T-helper 22 cell (primary cell): Measurements from ENCODE around the gene NSF.
"Not testable (repeated sequence)": the region's sequence is repeated elsewhere in the genome, so short reads cannot be mapped to it uniquely, and the experiment has no call there.

Source experiments
- DNase-seq: peaks from one replicate; pipeline ENCODE4 v3.0.0-alpha.2; 2020; ENCODE audit warnings: low read depth

Gene NSF

DNA sequence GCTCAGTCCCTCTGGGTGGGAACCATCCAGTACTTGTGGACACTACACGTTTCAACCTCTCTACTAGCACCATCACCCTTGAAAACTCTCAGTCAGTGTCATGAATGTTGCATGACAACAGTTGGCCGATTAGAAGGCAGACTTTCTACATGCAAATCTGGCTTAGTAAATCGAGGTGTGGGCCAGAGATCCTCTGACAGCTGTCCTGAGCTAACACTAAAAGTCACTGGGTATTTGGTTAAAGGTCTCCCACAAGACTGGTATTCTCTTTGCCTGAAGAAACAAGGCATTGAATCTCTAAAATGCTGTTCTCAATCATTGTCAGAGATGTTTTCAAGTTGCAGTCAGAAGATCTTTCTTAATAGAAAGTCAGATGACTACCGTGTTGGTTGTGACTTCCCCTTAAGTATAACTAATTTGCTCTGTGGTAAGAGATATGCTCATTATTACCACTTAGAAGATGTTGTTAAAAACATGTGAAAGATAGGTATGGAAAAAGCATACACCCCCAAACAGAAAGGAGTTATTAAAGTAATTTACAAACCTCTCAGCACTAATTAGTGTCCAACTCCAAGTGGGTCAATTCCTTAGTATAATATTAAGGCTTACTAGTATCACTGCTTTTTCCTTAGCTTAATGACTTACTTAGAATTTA is 165.7 kb downstream of the NSF start:
- no peak for DNase-seq

DNA sequence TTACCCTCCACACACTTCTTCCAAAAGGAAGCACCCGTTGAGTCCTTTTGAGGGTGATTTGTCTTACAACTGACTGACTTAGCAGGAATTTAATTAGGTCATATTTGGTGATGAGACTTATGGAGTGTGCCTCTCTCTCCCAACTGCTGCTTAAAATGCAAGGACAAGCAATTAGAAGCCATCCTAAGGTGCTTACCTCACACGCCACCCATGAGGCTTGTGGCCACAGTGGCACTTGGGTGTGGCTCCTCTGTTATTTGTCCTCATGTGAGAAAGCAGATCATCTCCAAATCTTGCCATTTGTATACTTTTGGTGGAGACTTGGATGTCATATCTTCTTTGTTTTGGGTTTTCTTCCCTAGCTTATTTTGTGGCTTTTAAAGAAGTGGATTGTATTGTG is 166.4 kb downstream of the NSF start:
- DNase-seq, result no peak

DNA sequence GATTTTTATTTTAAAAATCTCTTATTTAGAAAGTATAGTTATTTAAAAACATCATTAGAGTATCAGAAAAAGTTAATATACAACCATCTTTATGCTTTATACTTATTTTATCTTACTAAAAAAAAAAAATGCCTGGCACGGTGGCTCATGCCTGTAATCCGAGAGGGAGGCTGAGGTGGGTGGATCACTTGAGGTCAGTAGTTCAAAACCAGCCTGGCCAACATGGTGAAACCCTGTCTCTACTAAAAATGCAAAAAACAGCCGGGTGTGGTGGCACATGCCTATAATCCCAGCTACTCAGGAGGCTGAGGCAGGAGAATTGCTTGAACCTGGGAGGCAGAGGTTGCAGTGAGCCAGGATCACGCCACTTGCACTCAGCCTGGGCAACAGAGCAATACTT is 167.1 kb downstream of the NSF start:
- not testable (repeated sequence) for DNase-seq

DNA sequence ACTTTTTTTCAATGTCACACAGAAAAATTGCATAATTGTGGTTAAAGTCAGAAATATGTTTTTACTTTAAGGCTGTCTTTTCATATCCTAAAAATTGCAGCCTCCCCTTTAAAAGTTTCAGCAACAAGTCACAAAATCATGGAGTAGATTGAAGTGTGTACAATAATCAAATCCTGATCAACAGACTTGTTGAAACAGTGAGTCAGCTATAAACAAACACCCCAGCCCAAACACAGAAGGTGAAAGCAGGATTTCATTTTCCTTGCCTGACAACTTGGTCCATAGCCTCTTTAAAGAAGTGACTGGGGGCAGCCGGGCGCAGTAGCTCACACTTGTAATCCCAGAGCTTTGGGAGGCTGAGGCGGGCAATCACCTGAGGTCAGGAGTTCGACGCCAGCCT is 168.1 kb downstream of the NSF start:
- DNase-seq, result no peak

DNA sequence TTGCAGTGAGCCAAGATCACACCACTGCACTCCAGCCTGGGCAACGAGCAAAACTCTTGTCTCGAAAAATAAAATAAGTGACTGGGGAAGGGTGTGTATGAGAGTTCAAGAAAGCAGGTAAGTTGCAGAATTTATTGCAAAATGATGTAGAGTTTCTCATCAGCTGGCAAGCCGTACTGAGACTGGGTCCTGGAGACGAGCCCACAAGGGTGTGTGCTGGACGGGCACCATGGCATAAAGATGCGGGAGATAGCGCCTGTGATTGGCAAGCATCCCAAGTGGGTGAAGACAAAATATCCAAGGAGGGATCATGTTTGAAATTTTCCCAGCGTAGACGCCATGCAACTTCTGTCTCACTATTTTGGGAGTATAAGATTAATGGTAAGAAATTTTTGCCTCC is 168.7 kb downstream of the NSF start:
- DNase-seq, result no peak

DNA sequence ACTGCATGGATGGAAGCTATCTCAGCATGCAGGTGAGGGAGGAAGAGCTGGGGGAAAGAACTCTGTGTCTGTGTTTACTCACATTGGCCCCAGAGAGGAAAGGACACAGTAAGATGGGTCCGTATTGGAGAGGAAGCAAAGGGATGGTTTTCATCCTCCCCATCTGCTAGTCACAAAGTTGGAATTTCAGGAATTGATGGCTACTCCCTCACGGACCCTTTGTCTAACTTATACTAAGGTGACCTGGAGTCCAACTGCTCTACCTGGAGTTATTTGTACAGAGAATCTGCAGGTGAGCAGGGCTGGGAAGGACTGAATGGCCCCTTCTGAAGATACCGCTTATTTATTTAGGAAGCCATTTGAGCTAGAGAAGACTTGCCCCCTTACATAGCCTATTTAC is 172.9 kb downstream of the NSF start:
- no peak for DNase-seq

DNA sequence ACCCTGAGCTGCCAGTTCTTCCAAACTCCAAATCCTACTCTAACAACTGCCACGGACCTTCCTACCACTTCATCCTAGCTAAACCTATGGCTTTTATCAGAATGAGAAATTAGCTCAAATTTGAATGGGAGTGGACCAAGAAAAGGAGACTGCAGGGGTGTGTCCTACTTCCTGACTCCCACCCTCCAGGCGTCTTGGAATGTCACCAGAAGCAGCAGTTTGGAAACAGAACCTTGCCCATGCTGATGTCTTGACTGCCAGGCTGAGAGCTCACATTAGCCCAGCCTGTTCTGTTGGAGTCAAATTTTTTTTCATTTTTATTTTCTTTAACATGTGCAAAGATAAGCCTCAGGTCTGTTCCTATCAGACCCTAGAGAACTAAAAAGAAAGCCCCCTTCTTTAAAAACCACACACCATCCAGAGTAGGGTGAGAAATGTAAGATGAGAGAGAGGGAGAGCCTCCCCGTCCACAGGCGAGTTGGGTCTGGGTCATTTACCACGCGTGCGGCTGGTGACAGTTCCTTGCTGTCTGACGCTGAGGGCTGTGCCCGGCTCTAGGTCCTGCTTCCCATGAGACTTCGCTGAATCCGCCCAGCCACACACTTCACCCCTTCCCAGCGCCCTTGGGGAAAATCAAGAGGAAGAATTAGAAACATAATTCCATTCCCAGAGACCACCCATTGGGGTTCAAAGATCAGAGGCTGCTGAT is 173.7 kb downstream of the NSF start:
- no peak for DNase-seq

DNA sequence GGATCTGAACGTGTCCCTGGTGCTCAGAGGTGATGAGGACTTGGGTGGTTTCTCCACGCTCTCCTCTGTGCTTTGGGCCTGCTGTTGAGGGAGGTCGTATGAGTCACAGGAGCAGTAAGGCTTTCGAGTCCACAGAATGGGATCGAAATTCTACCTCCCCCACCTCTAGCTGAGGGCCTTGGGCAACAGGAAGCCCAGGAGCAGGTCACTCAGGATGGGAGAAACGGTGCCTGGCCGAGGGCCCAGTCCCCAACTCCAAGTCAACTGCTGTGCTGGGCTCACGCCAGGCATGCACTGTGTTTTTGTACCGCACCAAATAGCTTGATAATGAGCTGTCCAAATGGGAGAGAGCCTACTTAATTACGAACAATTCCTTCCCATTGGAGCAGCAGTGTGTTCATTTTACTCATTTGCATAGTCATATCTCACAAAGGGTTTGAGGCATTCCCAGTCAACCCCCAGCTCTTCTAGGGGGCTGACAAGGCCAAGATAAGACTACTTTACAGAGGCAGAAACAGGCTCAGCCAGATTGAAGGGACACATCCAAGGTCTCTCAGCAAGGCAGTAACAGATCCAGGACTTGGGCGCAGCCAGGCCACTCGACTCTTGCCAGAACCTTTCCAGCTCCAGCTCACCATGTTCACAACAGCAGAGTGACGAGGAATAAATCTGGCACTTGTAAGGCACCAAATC is 174.4 kb downstream of the NSF start:
- no peak for DNase-seq

DNA sequence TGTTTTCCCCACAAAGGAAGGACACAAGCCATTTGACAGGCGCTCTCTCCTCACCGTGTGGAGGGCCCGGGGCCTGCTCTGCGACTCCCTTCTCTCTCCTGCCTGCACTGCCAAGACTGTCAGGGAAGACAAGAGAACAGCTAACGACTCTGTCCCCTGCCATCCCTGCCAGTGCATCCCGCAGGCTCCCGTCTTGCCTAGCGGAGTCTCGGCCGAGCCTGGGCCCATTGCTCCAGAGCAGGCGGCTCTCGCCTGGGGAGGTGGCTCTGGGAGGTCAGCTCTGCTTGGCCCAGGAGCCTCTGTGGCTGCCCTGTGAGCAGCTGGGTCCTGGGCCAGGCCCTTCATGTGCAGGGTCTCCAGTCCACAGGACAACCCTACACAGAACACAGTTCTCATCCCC is 175.0 kb downstream of the NSF start:
- no peak for DNase-seq

DNA sequence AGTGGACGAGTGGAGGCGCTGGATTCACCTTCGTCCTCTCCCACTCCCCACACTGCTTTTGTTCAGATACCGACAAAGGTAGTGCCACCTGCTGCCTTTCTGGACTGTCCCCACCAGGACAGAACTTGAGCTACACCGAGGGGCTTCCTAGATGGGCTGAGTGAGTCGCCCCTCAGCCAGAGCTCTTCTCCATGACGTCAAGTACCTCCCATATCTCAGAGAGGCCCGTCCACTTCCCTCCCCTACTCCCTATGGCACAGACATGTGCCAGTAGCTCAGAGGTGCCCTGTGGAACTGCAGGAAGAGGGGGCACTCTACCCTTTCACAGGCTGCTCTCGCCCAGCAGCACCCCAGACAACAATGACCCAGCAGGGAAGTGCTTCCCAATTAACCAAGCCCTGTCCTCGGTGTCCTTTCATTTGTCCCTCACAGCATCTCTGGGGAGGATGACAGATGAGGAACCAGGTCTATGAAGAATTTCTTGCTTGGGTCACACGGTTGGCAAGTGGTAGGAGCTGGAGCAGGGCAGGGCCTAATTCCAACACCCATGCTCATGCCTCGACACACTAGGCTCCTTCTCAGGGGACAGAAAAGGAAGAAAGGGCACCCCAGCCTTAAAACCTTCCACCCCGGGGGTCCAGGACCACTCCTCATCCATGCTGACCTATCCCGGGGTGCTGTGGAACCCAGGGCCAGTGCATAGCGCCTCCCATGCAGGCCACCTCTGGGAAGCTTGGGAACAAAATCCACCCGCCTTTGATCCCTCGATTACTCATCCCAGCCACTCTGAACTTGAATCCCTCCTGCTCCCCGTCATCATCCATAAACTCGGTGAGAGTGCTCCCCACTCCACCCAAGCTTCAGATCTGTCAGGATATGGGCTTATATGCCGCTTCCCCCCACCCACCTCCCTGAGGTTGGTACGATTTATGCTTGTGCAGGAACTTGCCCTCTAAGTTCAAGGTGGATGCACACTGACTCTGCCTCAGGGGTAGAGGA is 176.3 kb downstream of the NSF start:
- no peak for DNase-seq

DNA sequence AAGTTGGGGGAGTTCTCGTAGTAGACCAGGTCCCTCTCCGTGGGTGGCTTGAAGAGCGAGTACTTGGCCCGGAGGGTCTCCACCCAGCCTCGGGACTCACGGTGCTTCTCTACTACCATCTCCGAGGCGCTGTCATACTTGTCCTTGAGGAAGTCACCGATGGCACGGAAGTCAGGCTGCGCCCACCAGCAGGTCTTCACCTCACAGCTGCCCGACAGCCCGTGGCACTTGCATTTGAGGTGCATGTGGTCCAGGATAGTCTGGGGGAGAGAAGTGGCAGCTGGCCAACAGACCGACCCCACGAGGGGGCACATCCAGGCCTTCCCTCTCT is 178.0 kb downstream of the NSF start:
- no peak for DNase-seq

DNA sequence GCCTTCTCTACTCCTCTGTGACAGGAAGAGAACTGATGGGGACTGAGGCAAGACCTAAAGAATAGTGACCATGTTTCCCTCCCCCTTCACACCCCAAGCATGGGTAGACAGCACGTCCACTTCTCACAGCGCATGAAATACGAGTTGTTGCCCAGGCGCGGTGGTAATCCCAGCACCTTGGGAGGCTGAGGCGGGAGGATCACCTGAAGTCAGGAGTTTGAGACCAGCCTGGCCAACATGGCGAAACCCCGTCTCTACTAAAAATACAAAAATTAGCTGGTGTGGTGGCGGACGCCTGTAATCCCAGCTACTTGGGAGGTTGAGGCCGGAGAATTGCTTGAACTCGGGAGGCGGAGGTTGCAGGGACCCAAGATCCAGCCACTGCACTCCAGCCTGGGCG is 178.4 kb downstream of the NSF start:
- DNase-seq, result not testable (repeated sequence)

DNA sequence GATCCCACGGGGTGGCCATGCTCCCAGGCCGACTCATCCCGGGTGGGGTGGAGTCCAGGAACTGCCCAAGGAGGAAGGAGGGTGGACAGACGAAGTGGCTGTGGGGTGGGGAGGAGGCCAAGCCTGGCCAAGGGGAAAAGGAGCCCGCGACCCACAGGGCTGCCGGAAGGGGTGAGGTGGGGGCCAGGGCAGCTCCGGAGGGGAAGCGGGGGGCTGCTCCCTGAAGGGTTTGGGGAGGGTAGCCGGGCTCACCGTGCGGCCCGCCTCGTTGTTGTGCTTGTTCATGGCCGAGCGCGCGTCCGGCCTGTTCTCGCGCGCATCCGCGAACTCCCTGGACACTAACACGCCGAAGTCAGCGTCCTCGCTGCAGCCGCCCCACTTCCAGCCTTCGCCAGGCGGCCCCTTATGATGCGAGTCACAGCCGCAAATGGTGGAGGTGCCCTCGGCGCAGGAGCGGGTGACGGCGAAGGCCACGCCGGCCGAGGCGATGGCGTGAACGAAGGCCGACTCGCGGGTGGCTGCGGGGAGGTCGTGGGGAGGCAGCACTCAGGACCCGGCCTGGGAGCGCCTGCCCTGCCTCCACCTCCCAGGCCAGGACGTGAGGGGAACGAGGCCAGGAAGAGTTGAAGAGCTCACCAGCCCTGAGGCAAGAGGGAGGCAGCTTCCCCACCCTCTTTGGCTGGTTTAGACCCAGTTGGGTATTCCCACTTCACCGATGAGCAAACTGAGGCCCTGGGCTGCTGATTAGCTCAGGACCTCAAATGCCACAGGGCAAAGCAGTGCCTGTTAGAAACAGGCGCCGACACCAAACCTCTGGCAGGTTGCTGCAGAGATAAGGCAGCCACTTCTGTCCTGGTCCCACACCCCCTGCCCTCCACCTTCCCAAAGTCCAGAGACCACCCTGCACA is 179.3 kb downstream of the NSF start:
- DNase-seq, result no peak

DNA sequence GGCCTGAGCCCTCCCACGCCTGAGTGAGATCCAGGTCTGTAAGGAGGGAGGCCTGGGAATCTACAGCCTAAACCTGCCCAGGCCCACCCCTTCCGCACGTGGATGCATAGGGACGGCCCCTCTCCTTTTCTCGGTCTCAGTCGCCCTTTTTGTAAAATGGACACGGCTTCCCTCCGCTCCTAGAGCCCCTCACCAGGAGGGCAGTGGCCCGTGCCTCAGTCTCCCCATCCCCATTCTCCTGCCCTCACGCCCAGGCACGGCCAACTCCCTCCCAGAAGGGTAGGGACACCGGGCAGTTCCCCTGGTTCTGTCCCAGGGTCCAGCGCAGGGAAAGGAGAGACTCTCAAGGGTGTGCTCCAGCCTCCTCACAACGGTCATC is 180.0 kb downstream of the NSF start:
- DNase-seq, result no peak

DNA sequence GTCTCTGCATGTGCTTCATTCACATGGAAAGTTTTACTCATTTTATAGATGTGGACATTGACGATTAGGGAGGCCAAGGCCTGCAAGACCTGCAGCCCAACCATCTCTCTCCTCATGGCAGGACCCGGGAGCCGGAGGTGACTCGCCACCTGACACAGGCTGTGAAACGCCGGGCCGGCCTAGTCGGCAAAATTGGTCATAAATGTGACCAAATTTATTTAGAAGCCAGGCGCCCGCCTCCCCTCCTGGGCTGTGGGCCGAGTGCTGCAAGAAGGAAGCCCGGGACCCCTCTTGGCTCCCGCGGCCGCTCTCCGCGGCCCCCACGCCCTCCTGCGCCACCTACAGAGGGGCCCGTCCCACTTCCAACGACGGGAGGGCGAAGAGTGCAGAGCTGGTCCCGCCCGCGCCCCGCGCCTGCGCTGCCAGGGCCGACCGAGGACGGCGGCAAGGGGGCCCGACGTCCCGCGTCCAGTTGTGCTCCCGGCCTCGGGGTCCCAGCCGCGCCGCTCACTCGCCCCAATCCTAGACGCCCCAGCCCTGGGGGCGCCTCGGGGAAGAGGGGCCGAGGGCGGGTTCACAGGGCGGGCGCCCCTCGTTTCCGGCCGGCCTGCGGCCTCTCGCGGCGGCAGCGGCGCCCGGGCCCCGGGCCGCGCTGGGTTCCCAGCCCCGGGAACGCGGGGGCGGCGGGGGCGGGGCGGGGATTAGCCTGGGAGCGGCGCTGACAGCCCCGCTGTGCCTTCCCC is 180.5 kb downstream of the NSF start:
- no peak for DNase-seq

DNA sequence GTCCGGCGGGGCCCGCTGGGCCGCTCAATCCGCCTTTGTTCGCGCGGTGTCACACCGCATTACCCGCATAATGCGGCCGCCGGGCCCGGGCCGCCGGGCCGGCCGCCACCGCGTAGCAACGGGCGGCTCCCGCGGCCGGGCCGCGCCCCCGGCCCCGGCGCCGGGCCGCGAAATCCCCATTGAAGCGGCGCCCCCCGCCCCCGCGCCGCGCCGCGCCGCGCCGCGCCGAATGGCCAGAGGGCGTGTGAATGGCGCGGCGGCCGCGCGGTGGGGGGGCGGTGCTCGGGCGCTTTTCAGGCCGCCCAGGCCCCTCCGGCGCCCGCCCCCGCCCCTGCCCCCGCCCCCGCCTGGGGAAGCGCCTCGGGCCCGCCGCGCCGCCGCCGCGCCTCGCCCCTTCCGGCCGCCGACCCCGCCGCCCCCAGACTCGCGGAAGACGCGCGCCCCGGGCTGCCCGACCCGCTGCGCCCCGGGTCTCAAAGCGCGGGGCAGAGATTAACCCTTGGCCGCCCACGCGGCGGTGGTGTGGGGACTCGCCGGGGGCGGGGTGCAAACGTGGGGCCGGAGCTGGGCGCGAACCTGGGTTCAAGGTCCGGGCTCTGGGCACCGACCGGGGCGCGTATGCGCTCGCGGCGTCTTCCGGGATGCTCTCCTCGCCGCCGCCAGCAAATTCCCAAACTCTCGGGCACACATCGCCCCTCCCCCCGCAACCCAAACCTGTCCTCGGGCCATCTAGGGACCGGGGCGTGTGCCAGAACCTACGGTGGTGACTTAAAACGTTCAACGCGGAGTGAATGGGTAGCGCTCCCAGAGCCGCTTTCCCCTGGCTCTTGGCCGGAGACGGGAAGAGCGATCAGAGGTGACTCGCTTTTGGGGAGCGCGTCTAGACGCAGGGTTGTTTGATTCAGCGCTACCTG is 181.3 kb downstream of the NSF start:
- DNase-seq, result no peak

DNA sequence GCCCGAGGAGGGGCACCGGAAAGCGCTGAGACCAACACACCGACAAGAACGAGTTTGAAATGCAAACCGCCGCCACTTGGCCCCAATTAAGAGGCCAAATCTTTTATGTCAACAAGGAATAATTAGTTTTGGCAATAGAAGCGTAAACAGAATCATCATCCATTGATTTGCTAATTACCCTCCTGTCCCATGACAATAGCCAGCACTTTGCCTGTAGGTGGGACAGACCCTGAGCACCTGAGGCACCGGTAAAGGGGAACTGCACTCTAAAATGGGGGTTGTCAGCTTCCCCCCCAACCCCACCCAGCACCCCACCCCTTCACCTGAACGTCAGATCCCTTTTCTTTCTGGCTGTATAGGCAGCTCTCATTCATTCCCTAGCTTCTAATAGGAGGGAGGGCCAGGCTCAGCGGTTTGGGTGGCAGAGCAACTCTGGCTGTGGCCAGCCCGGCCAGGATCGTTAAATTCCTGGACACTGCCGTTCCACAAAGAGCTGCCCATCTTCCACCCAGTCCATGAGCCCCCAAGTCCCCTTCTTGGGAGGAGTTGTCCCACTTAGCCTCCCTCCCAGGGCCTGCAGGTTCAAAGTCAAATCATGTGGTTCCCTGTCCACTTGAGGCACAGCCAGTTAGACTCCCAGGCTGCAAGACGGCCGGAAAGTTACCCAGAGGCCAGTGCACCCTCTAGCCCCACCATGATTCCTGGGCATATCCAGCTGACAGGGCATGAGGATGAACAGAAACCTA is 182.2 kb downstream of the NSF start:
- no peak for DNase-seq

DNA sequence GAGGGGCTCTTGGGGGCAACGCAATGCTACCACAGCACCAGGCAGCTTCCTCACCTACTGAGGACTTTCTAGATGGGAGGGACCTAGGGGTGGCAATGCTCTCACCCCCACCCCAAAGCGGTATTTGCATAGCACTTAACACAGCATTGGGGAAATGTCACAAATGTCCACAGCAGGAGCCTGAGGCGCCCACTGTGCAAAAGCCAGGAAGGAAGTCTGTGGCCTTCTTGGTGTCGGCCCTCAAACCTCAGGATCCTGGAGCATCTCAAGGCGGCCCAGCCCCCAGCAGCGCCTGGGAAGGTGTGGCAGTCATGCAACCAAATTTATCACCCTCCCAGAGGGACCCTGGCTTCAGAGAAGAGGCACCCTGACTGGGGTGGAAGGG is 182.7 kb downstream of the NSF start:
- no peak for DNase-seq

DNA sequence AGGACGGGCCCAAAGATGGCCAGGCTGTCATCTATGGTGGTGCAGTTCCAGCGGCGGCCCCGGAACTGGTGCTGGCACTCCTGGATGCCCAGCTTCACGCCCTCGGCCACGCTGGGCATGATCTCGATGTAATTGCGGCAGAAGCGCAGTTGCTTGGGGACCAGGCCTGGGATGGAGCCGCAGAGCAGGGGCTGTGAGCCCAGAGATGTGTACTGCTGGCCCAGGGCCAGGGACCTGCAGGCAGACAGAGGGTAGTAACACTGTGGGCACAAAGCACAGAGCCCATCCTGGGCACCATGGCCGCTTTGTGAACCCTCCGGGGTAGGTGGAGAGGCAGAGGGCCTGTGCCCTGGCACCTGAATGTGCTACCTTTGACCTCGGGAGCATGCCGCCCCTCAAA is 183.2 kb downstream of the NSF start:
- no peak for DNase-seq
